ENCODE measurements around the gene ZDHHC1.

ZDHHC1 gene

GRCh38 chr16:67415872-67416793 is at the start of gene ZDHHC1:
Gene ZDHHC1 (minus strand): TSS chr16:67416477. CDS start chr16:67407775, 8,702 bp downstream.
- peak; percentile 52 for TF ChIP-seq CTCF (conservative IDR thresholded peaks at IDR 0.05; ENCODE audit: low read depth, low read length)
- H3K36me3 ChIP-seq (ENCODE audit: insufficient read depth), result no peaks in the 10 kb centered on the region
- peak within 1 kb of the TSS; percentile 51 for H3K9ac ChIP-seq
- no peaks in the 10 kb centered on the region for H4K20me1 ChIP-seq (ENCODE audit: insufficient read depth)
- H3K4me3 ChIP-seq (IDR thresholded peaks at IDR 0.05; ENCODE audit: insufficient read depth, low read depth, low read length), result no peak within 1 kb of the TSS
- H3K27ac ChIP-seq, result no peak within 1 kb of the TSS
- H3K4me1 ChIP-seq (ENCODE audit: low read depth, poor library complexity, severe bottlenecking), result peaks cover 7% of the 10 kb centered on the region
- peaks cover 8% of the 10 kb centered on the region; the same call in 1 of the 2 replicates for H3K27me3 ChIP-seq (ENCODE audit: insufficient read depth, low read depth)
- H3K4me2 ChIP-seq, result peak within 1 kb of the TSS; percentile 94
- H2AFZ ChIP-seq (ENCODE audit: low read depth), result peak within 1 kb of the TSS; percentile 97
- H3K79me2 ChIP-seq (ENCODE audit: insufficient read depth, low read depth), result no peaks in the 10 kb centered on the region

GRCh38 chr16:67464565-67464964 is 48.3 kb upstream of the ZDHHC1 start:
- Histone ChIP-seq H3K27ac (no peak overlapping the region), H3K27me3 (ENCODE audit: insufficient read depth, low read depth) (no peaks in the 10 kb centered on the region), H3K4me2 (no peak overlapping the region), H4K20me1 (ENCODE audit: insufficient read depth) (no peaks in the 10 kb centered on the region), H2AFZ (ENCODE audit: low read depth) (no peak overlapping the region), H3K4me3 (IDR thresholded peaks at IDR 0.05; ENCODE audit: insufficient read depth, low read depth, low read length) (no peak overlapping the region), H3K9ac (no peak overlapping the region), H3K79me2 (ENCODE audit: insufficient read depth, low read depth) (no peaks in the 10 kb centered on the region; the same call in 1 of the 2 replicates), H3K4me1 (ENCODE audit: low read depth, poor library complexity, severe bottlenecking) (no peaks in the 10 kb centered on the region), H3K36me3 (ENCODE audit: insufficient read depth) (no peaks in the 10 kb centered on the region)
- TF ChIP-seq CTCF (conservative IDR thresholded peaks at IDR 0.05; ENCODE audit: low read depth, low read length), result no peak

GRCh38 chr16:67463691-67464090 is 47.4 kb upstream of the ZDHHC1 start:
- no peak overlapping the region for H3K9ac ChIP-seq
- no peaks in the 10 kb centered on the region for H3K36me3 ChIP-seq (ENCODE audit: insufficient read depth)
- H2AFZ ChIP-seq (ENCODE audit: low read depth), result no peak overlapping the region
- H3K27ac ChIP-seq, result no peak overlapping the region
- TF ChIP-seq CTCF (conservative IDR thresholded peaks at IDR 0.05; ENCODE audit: low read depth, low read length), result no peak
- no peaks in the 10 kb centered on the region for H3K4me1 ChIP-seq (ENCODE audit: low read depth, poor library complexity, severe bottlenecking)
- H3K27me3 ChIP-seq (ENCODE audit: insufficient read depth, low read depth), result no peaks in the 10 kb centered on the region
- no peak overlapping the region for H3K4me2 ChIP-seq
- no peaks in the 10 kb centered on the region; the same call in 1 of the 2 replicates for H3K79me2 ChIP-seq (ENCODE audit: insufficient read depth, low read depth)
- H3K4me3 ChIP-seq (IDR thresholded peaks at IDR 0.05; ENCODE audit: insufficient read depth, low read depth, low read length), result no peak overlapping the region
- H4K20me1 ChIP-seq (ENCODE audit: insufficient read depth), result no peaks in the 10 kb centered on the region

- H2AFZ ChIP-seq (ENCODE audit: low read depth), result no peak overlapping the region
- H3K4me3 ChIP-seq (IDR thresholded peaks at IDR 0.05; ENCODE audit: insufficient read depth, low read depth, low read length), result no peak overlapping the region
- no peaks in the 10 kb centered on the region for H3K4me1 ChIP-seq (ENCODE audit: low read depth, poor library complexity, severe bottlenecking)
- H3K9ac ChIP-seq, result no peak overlapping the region
- H3K79me2 ChIP-seq (ENCODE audit: insufficient read depth, low read depth), result no peaks in the 10 kb centered on the region
- H3K27me3 ChIP-seq (ENCODE audit: insufficient read depth, low read depth), result no peaks in the 10 kb centered on the region
- H4K20me1 ChIP-seq (ENCODE audit: insufficient read depth), result no peaks in the 10 kb centered on the region
- H3K4me2 ChIP-seq, result no peak overlapping the region
- H3K36me3 ChIP-seq (ENCODE audit: insufficient read depth), result no peaks in the 10 kb centered on the region
- no peak for TF ChIP-seq CTCF (conservative IDR thresholded peaks at IDR 0.05; ENCODE audit: low read depth, low read length)
- no peak overlapping the region for H3K27ac ChIP-seq
Measured at GRCh38 chr16:67463059-67463458, 46.8 kb upstream of the ZDHHC1 start.
